Keratinocyte (primary cell): ENCODE measurements around the gene IFIT2. TPM values are rescaled to one million over a fixed set of nuclear protein-coding genes. Genes with fewer than 3 reads are reported as not detected.
"Not testable (repeated sequence)": the region's sequence is repeated elsewhere in the genome, so short reads cannot be mapped to it uniquely, and the experiment has no call there.

Source experiments
- DNase-seq: peaks from one replicate; pipeline ENCODE4 v3.0.0-alpha.2; 2011; ENCODE audit warnings: low read depth, missing footprints, low spot score
- FAIRE-seq: peaks from 2 replicates; lab custom pipeline; 2011; peaks lifted over from hg19 to GRCh38; lab: Jason Lieb, UNC
- H2AFZ ChIP-seq: 2 replicates; pipeline ENCODE4 v1.6.0; 2012; ENCODE audit warnings: low read length, control low read depth, inconsistent platforms; ENCODE audit not compliant: control insufficient read depth
- H3K27ac ChIP-seq: 2 replicates; pipeline ENCODE4 v1.5.1; 2011; ENCODE audit warnings: low read length; ENCODE audit not compliant: control insufficient read depth, insufficient read depth
- H3K27me3 ChIP-seq: 3 replicates; pipeline ENCODE4 v1.6.0; 2011; ENCODE audit warnings: low read length; ENCODE audit not compliant: control insufficient read depth, insufficient read depth; ENCODE audit errors: extremely low read depth
- H3K36me3 ChIP-seq, 2 experiments: 2 replicates in 1 of 2; 3 replicates in 1 of 2; pipeline ENCODE4 v1.5.1; 2011; ENCODE audit warnings: low read length in 2 of 2, mild to moderate bottlenecking in 1 of 2; ENCODE audit not compliant: control insufficient read depth in 2 of 2, insufficient read depth in 2 of 2; ENCODE audit errors: extremely low read depth in 1 of 2
- H3K4me1 ChIP-seq: 3 replicates; pipeline ENCODE4 v1.5.1; 2011; ENCODE audit warnings: low read length; ENCODE audit not compliant: control insufficient read depth, insufficient read depth; ENCODE audit errors: extremely low read depth
- H3K4me2 ChIP-seq: 3 replicates; pipeline ENCODE4 v1.6.0; 2011; ENCODE audit warnings: low read depth, low read length; ENCODE audit not compliant: control insufficient read depth, insufficient read depth; ENCODE audit errors: extremely low read depth
- H3K4me3 ChIP-seq, 3 experiments: fragments of 200-600 bp in 1 of 3; sonication (generic) in 1 of 3; 2 replicates in 2 of 3; 3 replicates in 1 of 3; pipeline ENCODE4 v1.5.1; 2011 to 2016; ENCODE audit warnings: low read length in 3 of 3, mild to moderate bottlenecking in 3 of 3, control low read depth in 2 of 3, inconsistent platforms in 1 of 3, low read depth in 1 of 3, mixed read lengths in 1 of 3, mixed run types in 1 of 3, moderate library complexity in 1 of 3; ENCODE audit not compliant: control insufficient read depth in 2 of 3, insufficient read depth in 2 of 3; ENCODE audit errors: extremely low read depth in 1 of 3
- H3K79me2 ChIP-seq: 2 replicates; pipeline ENCODE4 v1.6.0; 2012; ENCODE audit warnings: low read length; ENCODE audit not compliant: control insufficient read depth, insufficient read depth
- H3K9ac ChIP-seq: 3 replicates; pipeline ENCODE4 v1.6.0; 2011; ENCODE audit warnings: low read length; ENCODE audit not compliant: control insufficient read depth, insufficient read depth; ENCODE audit errors: extremely low read depth
- H3K9me1 ChIP-seq: 3 replicates; pipeline ENCODE4 v1.6.0; 2011; ENCODE audit warnings: low read length; ENCODE audit not compliant: control insufficient read depth, insufficient read depth; ENCODE audit errors: extremely low read depth
- H3K9me3 ChIP-seq: 2 replicates; pipeline ENCODE4 v1.5.1; 2012; ENCODE audit warnings: low read depth, low read length; ENCODE audit not compliant: control insufficient read depth
- H4K20me1 ChIP-seq: 3 replicates; pipeline ENCODE4 v1.6.0; 2011; ENCODE audit warnings: low read length; ENCODE audit not compliant: control insufficient read depth, insufficient read depth; ENCODE audit errors: extremely low read depth
- EZH2 ChIP-seq: IDR thresholded peaks from one replicate; pipeline ENCODE4 v1.6.1; 2012; ENCODE audit warnings: inconsistent platforms, mild to moderate bottlenecking, low read length, moderate library complexity
- dilution Hi-C: fragments of 300-500 bp; cut with MboI; formaldehyde crosslinking; loops from one replicate; pipeline ENCODE4 v1.7.0; 2020; ENCODE audit warnings: low sequenced_read_pairs; ENCODE audit not compliant: extremely low pct_ligation_motif_present
- polyA plus RNA-seq, 5 experiments: library from polyadenylated mRNA; depleted of rRNA in 3 of 5; stranded (reverse) in 3 of 5; stranded (forward) in 1 of 5; unstranded in 1 of 5; fragments of >200 nt; gene quantifications; 1 replicate in 1 of 5; 2 replicates in 3 of 5; 3 replicates in 1 of 5; pipeline versions ENCODE4 v1.2.1 to v1.2.3, GENCODE V29; 2011 to 2012; ENCODE audit warnings: missing spikeins in 2 of 5, low read depth in 1 of 5, low replicate concordance in 1 of 5
- TF ChIP-seq, protein P1 (sequence below), 3 experiments: IDR thresholded peaks in 1 of 3; conservative IDR thresholded peaks in 1 of 3; optimal IDR thresholded peaks in 1 of 3; 2 replicates in 2 of 3; 3 replicates in 1 of 3; pipeline versions ENCODE3 to v1.5.1; 2011; ENCODE audit warnings: low read length in 3 of 3, mild to moderate bottlenecking in 3 of 3, moderate library complexity in 2 of 3, control low read depth in 1 of 3, inconsistent platforms in 1 of 3; ENCODE audit not compliant: insufficient read depth in 2 of 3; ENCODE audit errors: extremely low read depth in 1 of 3

The IFIT2 gene
- polyA plus RNA-seq, 1 donor (not counting 4 experiments of a cell fraction or from before 2014, with no cell fraction given), result 3.9 TPM

DNA sequence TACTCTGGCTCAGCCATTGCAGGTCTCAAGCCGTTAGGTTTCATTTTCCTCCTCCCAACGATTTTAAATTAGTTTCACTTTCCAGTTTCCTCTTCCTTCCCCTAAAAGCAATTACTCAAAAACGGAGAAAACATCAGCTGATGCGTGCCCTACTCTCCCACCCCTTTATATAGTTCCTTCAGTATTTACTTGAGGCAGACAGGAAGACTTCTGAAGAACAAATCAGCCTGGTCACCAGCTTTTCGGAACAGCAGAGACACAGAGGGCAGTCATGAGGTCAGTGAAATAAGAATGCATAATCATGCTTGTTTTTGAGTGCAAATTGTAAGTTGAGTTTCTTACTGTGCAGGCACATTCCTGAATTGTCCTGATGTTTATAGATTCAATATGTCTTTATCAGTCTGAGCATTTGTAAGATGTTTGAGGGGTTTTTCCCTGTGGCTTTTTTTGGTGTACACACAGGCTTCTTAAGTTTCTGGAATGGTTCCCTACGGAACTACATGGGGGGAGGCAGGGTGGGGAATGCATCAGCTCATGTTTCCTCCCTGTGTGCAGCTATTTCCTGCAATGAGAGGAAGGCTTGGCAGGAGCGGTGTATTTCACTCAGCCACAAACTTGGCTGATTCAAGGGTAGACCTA lies 26.1 kb downstream of the IFIT2 start, which contains the start of gene IFIT3:
TSS of gene IFIT3 (plus strand) at position 195 of the 639 bp plus-strand sequence. CDS start at position 272, 77 bp downstream.
- FAIRE-seq (peak; percentile 80), DNase-seq (no peak)
- Histone ChIP-seq H3K4me2 (peak within 1 kb of the TSS; percentile 88), H3K4me3 (peak within 1 kb of the TSS; percentile 31 to 73 (median 62)), H3K4me1 (peaks cover 14% of the 10 kb centered on the region), H3K79me2 (no peaks in the 10 kb centered on the region), H3K27ac (peak within 1 kb of the TSS; percentile 72), H3K9me1 (no peaks in the 10 kb centered on the region), H3K27me3 (no peaks in the 10 kb centered on the region), H3K9me3 (no peaks in the 10 kb centered on the region), H4K20me1 (no peaks in the 10 kb centered on the region), H3K9ac (peak within 1 kb of the TSS; percentile 75), H3K36me3 (no peaks in the 10 kb centered on the region), H2AFZ (peak within 1 kb of the TSS; percentile 78)
- dilution Hi-C loops, result no loop called here
- TF ChIP-seq, protein P1, sequence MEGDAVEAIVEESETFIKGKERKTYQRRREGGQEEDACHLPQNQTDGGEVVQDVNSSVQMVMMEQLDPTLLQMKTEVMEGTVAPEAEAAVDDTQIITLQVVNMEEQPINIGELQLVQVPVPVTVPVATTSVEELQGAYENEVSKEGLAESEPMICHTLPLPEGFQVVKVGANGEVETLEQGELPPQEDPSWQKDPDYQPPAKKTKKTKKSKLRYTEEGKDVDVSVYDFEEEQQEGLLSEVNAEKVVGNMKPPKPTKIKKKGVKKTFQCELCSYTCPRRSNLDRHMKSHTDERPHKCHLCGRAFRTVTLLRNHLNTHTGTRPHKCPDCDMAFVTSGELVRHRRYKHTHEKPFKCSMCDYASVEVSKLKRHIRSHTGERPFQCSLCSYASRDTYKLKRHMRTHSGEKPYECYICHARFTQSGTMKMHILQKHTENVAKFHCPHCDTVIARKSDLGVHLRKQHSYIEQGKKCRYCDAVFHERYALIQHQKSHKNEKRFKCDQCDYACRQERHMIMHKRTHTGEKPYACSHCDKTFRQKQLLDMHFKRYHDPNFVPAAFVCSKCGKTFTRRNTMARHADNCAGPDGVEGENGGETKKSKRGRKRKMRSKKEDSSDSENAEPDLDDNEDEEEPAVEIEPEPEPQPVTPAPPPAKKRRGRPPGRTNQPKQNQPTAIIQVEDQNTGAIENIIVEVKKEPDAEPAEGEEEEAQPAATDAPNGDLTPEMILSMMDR (optimal IDR thresholded peaks at IDR 0.05 in 1 of 3, IDR thresholded peaks at IDR 0.05 in 1 of 3, conservative IDR thresholded peaks at IDR 0.05 in 1 of 3; ENCODE audit: extremely low read depth in 1 of 3, insufficient read depth in 2 of 3, low read length in 3 of 3), result no peak
- no peak for TF ChIP-seq EZH2

DNA sequence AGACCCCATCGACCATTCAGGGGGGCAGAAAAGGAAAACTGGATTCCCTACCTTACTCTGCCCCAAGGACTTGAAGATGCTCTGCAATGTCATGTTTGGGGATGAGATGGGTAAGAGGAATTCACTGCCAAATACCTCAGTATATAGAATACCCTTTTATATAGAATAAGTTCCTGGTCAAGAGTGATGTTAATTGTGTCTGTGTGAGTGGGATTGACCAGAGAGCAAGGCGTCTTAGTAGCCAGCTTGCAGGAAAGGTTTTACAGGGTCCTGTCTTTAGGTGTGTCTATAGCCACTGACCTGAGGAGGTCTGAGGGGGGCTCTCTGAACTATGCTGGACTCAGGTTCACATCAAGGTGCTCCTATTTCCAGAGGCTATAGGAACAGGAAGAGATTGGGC lies 27.3 kb downstream of the IFIT2 start:
- FAIRE-seq, result no peak
- no peak overlapping the region for H3K9ac ChIP-seq
- H3K27me3 ChIP-seq, result no peaks in the 10 kb centered on the region
- TF ChIP-seq, protein P1 (optimal IDR thresholded peaks at IDR 0.05 in 1 of 3, IDR thresholded peaks at IDR 0.05 in 1 of 3, conservative IDR thresholded peaks at IDR 0.05 in 1 of 3; ENCODE audit: extremely low read depth in 1 of 3, insufficient read depth in 2 of 3, low read length in 3 of 3), result no peak
- no peak for TF ChIP-seq EZH2
- H2AFZ ChIP-seq, result no peak overlapping the region
- no peaks in the 10 kb centered on the region for H4K20me1 ChIP-seq
- peaks cover 4% of the 10 kb centered on the region for H3K79me2 ChIP-seq
- dilution Hi-C loops, result no loop called here
- H3K4me1 ChIP-seq, result peaks cover 27% of the 10 kb centered on the region
- H3K4me3 ChIP-seq, result no peak overlapping the region
- peak overlapping the region; percentile 22 for H3K4me2 ChIP-seq
- no peak for DNase-seq
- H3K9me1 ChIP-seq, result no peaks in the 10 kb centered on the region
- H3K36me3 ChIP-seq, result no peaks in the 10 kb centered on the region
- no peaks in the 10 kb centered on the region for H3K9me3 ChIP-seq
- H3K27ac ChIP-seq, result no peak overlapping the region

DNA sequence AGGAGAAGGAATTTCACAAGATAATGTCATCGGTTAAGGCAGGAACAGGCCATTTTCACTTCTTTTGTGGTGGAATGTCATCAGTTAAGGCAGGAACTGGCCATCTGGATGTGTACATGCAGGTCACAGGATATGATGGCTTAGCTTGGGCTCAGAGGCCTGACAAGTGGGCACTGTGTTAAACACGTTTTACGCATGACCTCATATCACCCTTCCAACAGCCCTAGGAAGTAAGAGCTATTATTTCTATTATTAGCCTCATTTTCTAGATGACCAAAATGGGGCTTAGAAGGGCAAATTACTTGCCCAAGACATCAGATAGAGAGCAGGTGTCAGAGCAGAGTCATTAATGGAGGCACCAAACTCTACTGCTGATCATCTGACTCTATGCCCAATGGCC lies 28.2 kb downstream of the IFIT2 start:
- H3K27ac ChIP-seq, dilution Hi-C loops, H2AFZ ChIP-seq, DNase-seq, H3K79me2 ChIP-seq, H3K36me3 ChIP-seq, H3K9ac ChIP-seq, FAIRE-seq, H3K9me1 ChIP-seq, H3K4me2 ChIP-seq, H3K9me3 ChIP-seq, H3K4me3 ChIP-seq, H3K27me3 ChIP-seq, H4K20me1 ChIP-seq: not testable (repeated sequence)
- peaks cover 27% of the 10 kb centered on the region for H3K4me1 ChIP-seq
